Activated naive CD4-positive, alpha-beta T cell treated with anti-CD3 and anti-CD28 coated beads for 36 hours (primary cell): ENCODE data around the gene CDH22. TPM values are rescaled to one million over a fixed set of nuclear protein-coding genes. Genes with fewer than 3 reads are reported as not detected.

Experiments used
- CTCF ChIA-PET: fragments of 350-600 bp; sonication (Branson Sonifier 250); formaldehyde crosslinking; loops from one replicate; lab custom pipeline; 2021; ENCODE audit warnings: antibody characterized with exemption; lab: Charles Lee
- DNase-seq: peaks from one replicate; pipeline ENCODE4 v3.0.0-alpha.2; 2020
- H3K27ac Mint-ChIP-seq: one replicate; pipeline ENCODE4 v1.8.0; 2021; ENCODE audit warnings: mild to moderate bottlenecking, mixed read lengths
- H3K27me3 Mint-ChIP-seq: one replicate; pipeline ENCODE4 v1.8.0; 2021; ENCODE audit warnings: low read depth, mixed read lengths
- H3K36me3 Mint-ChIP-seq: one replicate; pipeline ENCODE4 v1.8.0; 2021; ENCODE audit warnings: low read depth, mixed read lengths
- H3K4me1 Mint-ChIP-seq: one replicate; pipeline ENCODE4 v1.8.0; 2021; ENCODE audit warnings: low read depth, mixed read lengths
- H3K4me3 Mint-ChIP-seq: one replicate; pipeline ENCODE4 v1.8.0; 2021; ENCODE audit warnings: mild to moderate bottlenecking, moderate library complexity, mixed read lengths
- H3K9me3 Mint-ChIP-seq: one replicate; pipeline ENCODE4 v1.8.0; 2021; ENCODE audit warnings: mixed read lengths
- intact Hi-C: fragments of 100-400 bp; cut with micrococcal nuclease; formaldehyde crosslinking; loops from one replicate; pipeline ENCODE4 v1.15.1; 2023
- total RNA-seq, 2 experiments: library from RNA; stranded (reverse); gene quantifications; one replicate each; pipeline ENCODE4 v1.2.3, GENCODE V29; 2021

CDH22 gene
- total RNA-seq, 2 experiments from 2014 or later, result 0.07 TPM; not detected in 1

DNA sequence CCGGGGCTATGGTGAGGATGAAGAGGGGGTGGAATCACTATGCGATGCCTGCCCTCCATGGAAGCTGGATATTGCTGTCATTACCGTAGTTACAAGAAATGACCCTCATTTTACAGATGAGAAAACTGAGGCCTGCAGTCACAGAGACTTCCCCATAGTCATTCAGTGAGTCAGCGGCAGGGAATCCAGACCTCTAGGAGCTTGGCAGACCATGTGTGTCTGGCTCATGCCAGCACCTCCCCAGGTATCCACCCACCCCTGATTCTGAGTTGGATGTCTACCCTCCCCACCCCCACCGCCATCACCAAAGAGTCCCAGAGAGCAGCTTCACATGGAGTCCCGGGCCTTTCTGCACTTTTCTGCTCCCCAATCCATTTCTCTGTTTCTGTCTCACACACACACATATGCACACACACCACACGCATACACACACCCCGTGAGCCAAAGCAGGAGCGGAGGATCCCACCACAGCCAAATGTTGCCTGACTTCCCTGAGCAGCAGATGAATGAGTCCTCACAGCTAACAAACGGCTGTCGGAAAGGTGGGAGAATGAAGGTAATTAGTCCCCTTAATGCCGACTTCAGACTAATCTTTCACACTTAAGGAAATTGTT, 24.8 kb downstream of the CDH22 start:
- Mint-ChIP-seq H3K27me3 (peaks cover 22% of the 10 kb centered on the region), H3K9me3 (no peaks in the 10 kb centered on the region), H3K27ac (no peak overlapping the region), H3K4me3 (no peak overlapping the region), H3K4me1 (no peaks in the 10 kb centered on the region), H3K36me3 (no peaks in the 10 kb centered on the region)
- CTCF ChIA-PET, result no interaction called here
- DNase-seq, result no peak
- intact Hi-C loops, result no loop called here

DNA sequence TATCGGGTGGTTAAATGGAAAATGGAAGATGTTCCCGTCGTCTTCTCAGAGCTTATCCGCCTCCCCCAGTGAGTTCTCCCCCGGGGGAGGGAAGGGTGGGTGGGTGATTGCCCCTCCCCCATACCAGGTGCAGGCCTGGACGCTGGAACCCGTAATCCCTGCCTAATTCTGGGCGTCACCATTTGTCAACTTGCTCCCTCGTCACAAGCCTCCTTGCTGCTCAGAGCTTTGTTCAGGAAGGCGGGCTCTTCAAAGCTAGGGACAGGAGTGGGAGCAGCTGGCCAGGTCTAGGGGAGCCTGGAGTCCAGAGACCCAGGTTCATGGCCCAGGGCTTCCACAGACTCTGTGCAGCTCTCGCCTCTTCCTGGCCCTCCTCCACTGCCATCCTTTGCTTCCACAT, 25.6 kb downstream of the CDH22 start:
- no peak for DNase-seq
- CTCF ChIA-PET, result no interaction called here
- H3K9me3 Mint-ChIP-seq, result no peaks in the 10 kb centered on the region

DNA sequence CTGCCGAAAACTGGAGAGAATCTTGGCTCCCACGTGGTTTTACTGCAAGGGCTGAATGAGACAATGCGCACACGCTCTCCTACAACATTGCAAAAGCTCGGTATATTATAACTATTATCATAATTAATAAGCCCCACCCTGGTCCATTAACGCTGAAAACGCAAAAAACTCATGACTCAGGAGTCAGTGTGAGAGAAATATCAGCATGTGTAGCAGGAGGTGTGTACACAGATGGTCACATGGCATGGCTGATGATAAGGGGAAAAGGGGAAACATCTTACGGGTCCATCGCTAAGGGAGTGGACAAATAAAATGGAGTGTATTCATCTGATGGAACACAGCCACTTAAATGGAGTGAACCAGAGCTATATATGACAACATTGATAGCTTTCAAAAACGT, 29.2 kb downstream of the CDH22 start:
- CTCF ChIA-PET, result interaction anchor here (0.6 kb wide), 1 partner anchor 127 kb away, joined by 3 read pairs; the partner anchor contains the start of gene ELMO2
- Mint-ChIP-seq H3K36me3 (no peaks in the 10 kb centered on the region), H3K4me3 (no peak overlapping the region), H3K27me3 (peaks cover 35% of the 10 kb centered on the region), H3K27ac (no peak overlapping the region), H3K4me1 (no peaks in the 10 kb centered on the region), H3K9me3 (no peaks in the 10 kb centered on the region)
- DNase-seq, result no peak
- intact Hi-C loops, result no loop called here

More for the DNA sequence above, 25.6 kb downstream of the CDH22 start:
- Mint-ChIP-seq H3K27me3 (peaks cover 26% of the 10 kb centered on the region), H3K36me3 (no peaks in the 10 kb centered on the region), H3K4me3 (no peak overlapping the region), H3K27ac (no peak overlapping the region), H3K4me1 (no peaks in the 10 kb centered on the region)
- intact Hi-C loops, result no loop called here

DNA sequence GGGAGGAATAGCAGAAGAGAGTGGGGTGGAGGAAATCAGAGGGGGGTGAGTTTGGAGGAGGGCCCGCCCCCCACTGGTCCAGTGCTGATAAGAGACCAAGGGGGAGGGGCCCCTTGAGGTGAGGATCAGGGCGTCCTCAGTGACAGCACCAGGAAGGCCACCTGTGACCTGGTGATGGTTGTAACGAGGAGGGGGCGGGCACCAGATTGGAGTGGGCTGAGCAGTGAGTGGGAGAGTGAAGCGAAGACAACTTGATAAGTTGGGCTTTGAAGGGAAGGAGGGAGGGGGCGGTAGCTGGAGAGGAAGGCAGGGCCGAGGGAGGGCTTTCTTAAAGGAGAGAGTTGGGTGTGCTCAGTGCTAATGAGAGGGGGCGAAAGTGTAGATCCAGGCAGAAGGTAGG, 30.7 kb downstream of the CDH22 start:
- no peaks in the 10 kb centered on the region for H3K9me3 Mint-ChIP-seq
- no peak overlapping the region for H3K4me3 Mint-ChIP-seq
- H3K27ac Mint-ChIP-seq, result no peak overlapping the region
- no peak for DNase-seq
- intact Hi-C loops, result no loop called here
- H3K4me1 Mint-ChIP-seq, result no peaks in the 10 kb centered on the region
- H3K27me3 Mint-ChIP-seq, result peaks cover 29% of the 10 kb centered on the region
- no peaks in the 10 kb centered on the region for H3K36me3 Mint-ChIP-seq
- CTCF ChIA-PET, result no interaction called here

DNA sequence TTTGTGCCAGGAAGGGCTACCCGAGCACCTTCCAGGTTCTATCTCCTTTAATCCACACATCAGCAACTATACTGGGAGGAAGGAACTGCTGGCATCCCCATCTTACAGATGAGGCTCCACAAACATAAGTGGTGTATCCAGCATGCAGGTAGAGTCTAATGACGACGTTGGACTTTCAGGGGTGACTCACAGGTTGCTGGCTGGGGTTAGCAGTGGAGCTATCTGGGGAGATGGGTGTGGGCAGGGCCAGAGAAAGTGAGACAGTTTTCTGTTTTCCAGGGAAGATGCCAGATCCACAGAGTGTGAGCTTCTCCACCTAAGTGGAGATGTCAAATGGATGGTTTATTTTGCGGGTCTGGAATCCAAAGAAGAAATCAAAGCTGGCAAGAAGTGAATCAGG, 31.8 kb downstream of the CDH22 start:
- Mint-ChIP-seq H3K27ac (no peak overlapping the region), H3K27me3 (peaks cover 37% of the 10 kb centered on the region), H3K4me3 (no peak overlapping the region), H3K4me1 (no peaks in the 10 kb centered on the region), H3K36me3 (no peaks in the 10 kb centered on the region), H3K9me3 (peaks cover 7% of the 10 kb centered on the region)
- intact Hi-C loops, result no loop called here
- no peak for DNase-seq
- CTCF ChIA-PET, result no interaction called here

DNA sequence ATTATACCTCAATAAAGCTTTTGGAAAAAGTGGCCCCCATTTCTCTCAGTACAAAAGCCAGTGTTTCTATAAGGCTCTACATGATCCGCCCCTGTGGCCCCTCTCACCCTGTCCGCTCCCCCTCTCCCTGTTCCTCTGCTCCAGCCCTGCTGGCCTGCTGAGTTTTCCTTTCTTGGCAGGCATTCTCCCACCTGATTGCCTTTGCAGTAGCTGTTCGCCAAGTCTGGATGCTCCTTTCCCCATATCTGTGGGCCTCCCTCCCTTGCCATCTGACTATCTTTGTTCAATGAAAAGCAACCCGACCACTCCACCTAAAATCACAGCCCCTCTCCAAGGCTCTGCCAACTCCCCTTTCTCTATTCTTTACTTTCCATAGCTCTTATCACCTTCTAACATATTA, 33.2 kb downstream of the CDH22 start:
- DNase-seq, result no peak
- intact Hi-C loops, result no loop called here
- Mint-ChIP-seq H3K27me3 (peaks cover 39% of the 10 kb centered on the region), H3K4me1 (no peaks in the 10 kb centered on the region), H3K36me3 (no peaks in the 10 kb centered on the region), H3K4me3 (no peak overlapping the region), H3K9me3 (peaks cover 7% of the 10 kb centered on the region), H3K27ac (no peak overlapping the region)
- CTCF ChIA-PET, result no interaction called here

DNA sequence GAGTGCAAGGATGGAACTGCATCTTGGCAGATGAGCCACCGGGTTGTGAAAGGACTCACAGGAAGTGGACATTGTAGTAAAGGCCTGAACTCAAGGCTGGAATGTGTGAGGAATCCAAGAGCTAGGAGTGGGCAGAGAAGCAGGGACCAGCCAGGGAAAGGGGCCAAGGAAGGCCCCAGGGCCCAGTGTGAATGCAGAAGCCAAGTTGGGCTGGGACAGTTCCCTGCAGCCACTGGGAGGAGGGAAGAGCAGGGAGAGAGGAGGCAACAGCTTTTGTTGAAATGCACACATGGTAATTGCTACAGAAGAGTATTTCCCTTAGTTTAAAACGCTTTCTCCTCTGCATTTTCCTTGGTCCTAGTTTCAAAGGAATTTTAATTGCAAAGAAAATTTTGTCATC, 34.6 kb downstream of the CDH22 start:
- intact Hi-C loops, result no loop called here
- H3K27ac Mint-ChIP-seq, result peak overlapping the region; percentile 25
- CTCF ChIA-PET, result no interaction called here
- no peaks in the 10 kb centered on the region for H3K36me3 Mint-ChIP-seq
- DNase-seq, result no peak
- peaks cover 7% of the 10 kb centered on the region for H3K9me3 Mint-ChIP-seq
- H3K27me3 Mint-ChIP-seq, result peaks cover 42% of the 10 kb centered on the region
- H3K4me1 Mint-ChIP-seq, result no peaks in the 10 kb centered on the region
- H3K4me3 Mint-ChIP-seq, result no peak overlapping the region

DNA sequence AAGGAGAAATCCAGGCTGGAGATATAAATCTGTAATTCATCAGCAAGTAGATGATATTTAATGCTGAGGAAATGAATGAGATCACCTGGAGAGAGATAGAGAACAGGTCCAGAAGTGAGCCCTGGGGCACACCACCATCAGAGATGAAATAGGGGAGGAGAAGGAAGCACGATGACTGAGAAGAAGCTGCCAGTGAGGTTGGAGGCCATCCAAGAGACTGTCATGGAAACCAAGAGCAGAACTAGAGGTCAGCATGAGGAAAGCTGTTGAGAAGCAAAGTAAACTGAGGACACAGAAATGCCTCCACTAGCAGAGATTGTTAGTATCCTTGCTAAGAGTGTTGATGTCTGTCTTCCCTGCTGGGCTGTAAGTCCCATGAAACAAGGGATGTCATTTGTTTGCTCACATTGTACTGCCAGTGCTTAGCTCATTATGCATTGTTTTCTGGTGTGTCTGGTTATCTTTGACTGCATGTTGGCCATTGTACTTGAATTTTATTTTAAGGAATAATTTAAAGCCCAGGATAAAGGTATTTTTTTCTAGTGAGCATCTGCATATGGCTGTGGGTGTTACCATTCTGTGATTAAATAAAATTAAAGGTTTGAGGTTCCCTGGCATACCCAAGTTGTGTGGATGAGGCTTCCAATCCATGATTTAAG, 35.8 kb downstream of the CDH22 start:
- intact Hi-C loops, result no loop called here
- DNase-seq, result no peak
- Mint-ChIP-seq H3K9me3 (peaks cover 7% of the 10 kb centered on the region), H3K4me1 (no peaks in the 10 kb centered on the region), H3K36me3 (no peaks in the 10 kb centered on the region), H3K27ac (no peak overlapping the region), H3K4me3 (no peak overlapping the region), H3K27me3 (peaks cover 39% of the 10 kb centered on the region)
- CTCF ChIA-PET, result no interaction called here

DNA sequence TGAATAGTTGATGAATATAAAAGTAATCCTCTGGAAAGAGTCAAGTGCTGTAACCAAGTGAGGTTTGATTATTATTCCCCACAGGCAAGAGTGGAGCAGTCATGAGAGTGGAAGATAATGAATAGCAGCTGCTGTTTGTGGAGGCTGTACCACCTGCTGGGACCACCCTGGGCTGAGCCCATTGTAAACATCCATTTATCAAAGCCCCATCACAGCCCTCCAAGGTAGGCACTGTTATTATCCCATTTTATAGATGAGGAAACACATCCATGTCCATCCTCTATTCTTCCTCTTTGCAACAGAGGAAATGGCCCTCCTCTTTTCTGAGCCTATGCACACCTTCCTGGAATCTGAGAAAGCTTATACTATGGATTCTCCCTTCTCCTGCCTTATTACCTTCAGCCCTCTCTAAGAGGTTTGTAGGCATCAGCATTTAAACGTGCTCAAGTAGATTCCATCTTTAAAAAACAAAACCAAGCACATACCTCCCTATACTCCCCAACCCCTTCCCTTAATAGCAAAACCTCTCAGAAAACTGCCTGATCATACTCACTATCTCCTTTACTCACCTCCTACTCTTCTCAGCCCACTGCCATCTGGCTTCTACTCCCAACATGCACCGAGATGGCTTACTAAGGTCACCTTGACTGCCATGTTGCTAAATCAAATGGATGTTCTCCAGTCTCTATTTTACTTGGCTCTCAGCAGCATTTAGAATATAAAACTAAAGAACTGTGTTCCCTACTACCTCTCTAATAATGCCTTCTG, 37.1 kb downstream of the CDH22 start:
- H3K27ac Mint-ChIP-seq, result no peak overlapping the region
- H3K4me1 Mint-ChIP-seq, result no peaks in the 10 kb centered on the region
- CTCF ChIA-PET, result no interaction called here
- peaks cover 32% of the 10 kb centered on the region for H3K27me3 Mint-ChIP-seq
- H3K36me3 Mint-ChIP-seq, result no peaks in the 10 kb centered on the region
- no peak for DNase-seq
- intact Hi-C loops, result no loop called here
- H3K4me3 Mint-ChIP-seq, result no peak overlapping the region
- peaks cover 7% of the 10 kb centered on the region for H3K9me3 Mint-ChIP-seq

DNA sequence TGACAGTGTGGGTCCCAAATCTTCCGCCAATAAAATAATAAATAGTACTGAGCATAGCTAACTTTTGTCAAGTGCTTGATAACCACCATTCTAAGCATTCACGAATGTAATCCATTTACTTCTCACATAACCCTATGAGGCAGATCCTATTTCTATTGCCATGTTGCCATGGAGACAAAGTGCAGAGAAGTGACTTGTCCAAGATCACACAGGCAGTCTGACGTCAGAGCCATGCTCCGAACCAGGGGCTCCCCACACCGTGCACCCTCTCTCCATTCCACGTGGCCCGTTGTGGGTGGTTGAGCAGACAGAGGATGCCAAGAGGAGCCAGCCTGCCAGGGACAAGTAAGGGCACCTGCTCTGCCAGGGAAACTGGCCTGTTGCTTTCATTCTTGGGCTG, 38.9 kb downstream of the CDH22 start:
- CTCF ChIA-PET, result no interaction called here
- DNase-seq, result no peak
- Mint-ChIP-seq H3K27ac (no peak overlapping the region), H3K36me3 (no peaks in the 10 kb centered on the region), H3K27me3 (peaks cover 34% of the 10 kb centered on the region), H3K9me3 (peaks cover 9% of the 10 kb centered on the region), H3K4me1 (no peaks in the 10 kb centered on the region), H3K4me3 (no peak overlapping the region)
- intact Hi-C loops, result no loop called here

DNA sequence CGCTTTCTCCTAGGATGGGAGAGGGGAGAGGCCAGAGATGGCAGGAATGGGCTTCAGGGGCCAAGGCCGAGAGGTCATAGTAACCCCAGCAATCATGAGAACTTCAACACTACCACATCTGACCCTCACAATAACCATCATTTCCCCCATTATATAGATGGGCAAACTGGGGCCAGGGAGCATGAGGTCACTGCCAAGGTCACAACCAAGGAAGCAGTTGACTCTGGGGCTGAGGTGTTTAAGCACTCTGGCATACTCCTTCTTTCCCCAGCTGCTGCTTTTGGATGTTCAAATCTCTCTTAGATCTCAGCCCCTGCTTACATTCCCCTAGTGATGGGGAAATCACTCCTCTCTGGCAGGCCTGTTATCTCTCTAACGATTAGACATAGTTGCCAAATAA, 39.6 kb downstream of the CDH22 start:
- H3K27ac Mint-ChIP-seq, result no peak overlapping the region

DNA sequence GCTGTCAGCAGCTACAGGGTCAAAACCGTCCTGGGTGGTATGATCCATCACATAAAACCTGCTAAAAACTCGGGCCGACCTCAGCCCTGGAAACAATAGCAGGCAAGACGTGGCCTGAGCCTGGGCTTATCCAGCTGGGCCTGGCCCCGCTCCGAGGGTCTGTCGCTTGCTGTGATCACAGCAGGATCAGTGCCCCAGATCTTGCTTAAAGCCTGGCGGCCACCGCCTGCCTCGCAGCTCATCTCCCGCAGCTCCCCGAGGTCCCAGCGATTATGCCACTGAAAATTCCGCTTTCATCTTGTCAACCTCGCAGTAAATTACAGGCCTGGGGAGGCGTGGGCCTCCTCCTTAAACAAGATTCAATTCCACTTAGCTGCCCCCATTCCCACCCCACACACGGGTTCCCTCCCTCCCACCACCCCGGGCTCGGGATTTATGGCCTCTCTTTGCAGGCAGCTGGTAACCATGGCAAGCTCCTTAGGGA, 40.1 kb downstream of the CDH22 start:
- Mint-ChIP-seq H3K4me1 (no peaks in the 10 kb centered on the region), H3K9me3 (peaks cover 9% of the 10 kb centered on the region), H3K27me3 (peaks cover 35% of the 10 kb centered on the region), H3K4me3 (no peak overlapping the region), H3K27ac (no peak overlapping the region), H3K36me3 (no peaks in the 10 kb centered on the region)
- no peak for DNase-seq
- CTCF ChIA-PET, result no interaction called here
- intact Hi-C loops, result no loop called here

More for the DNA sequence above, 39.6 kb downstream of the CDH22 start:
- Mint-ChIP-seq H3K4me3 (no peak overlapping the region), H3K4me1 (no peaks in the 10 kb centered on the region), H3K9me3 (peaks cover 9% of the 10 kb centered on the region), H3K27me3 (peaks cover 35% of the 10 kb centered on the region), H3K36me3 (no peaks in the 10 kb centered on the region)
- no peak for DNase-seq
- intact Hi-C loops, result no loop called here
- CTCF ChIA-PET, result no interaction called here
